Transverse colon (tissue), 3 donors: ENCODE data around the gene CAPN12.
"Not testable (repeated sequence)": the region's sequence is repeated elsewhere in the genome, so short reads cannot be mapped to it uniquely, and the experiment has no call there.

Experiments
- POLR2A ChIP-seq: fragments of 450-650 bp; IDR thresholded peaks from one replicate; pipeline ENCODE4 v1.6.1; 2016; ENCODE audit warnings: antibody characterized with exemption, mild to moderate bottlenecking, moderate library complexity
- TF ChIP-seq, protein P1 (sequence below), 5 experiments: fragments of 200-600 bp in 3 of 5; fragments of 450-650 bp in 2 of 5; sonication (generic) in 3 of 5; IDR thresholded peaks; 1 replicate in 2 of 5; 2 replicates in 3 of 5; pipeline ENCODE4 v1.5.1; 2016 to 2017; ENCODE audit warnings: antibody characterized with exemption in 5 of 5, inconsistent platforms in 3 of 5, mild to moderate bottlenecking in 2 of 5, moderate library complexity in 1 of 5

DNA sequence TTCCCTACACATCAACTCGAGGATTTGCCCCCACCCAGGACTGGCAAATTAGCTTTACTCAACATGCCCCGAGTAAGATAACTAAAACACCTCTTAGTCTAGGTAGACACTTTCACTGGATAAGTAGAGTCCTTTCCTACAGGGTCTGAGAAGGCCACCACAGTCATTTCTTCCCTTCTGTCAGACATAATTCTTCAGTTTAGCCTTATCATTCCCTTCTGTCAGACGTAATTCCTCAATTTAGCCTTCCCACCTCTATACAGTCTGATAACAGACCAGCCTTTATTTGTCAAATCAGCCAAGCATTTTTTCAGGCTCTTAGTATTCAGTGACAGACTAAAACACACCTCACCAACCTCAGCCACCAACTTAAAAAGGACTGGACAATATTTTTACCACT, 9.5 kb upstream of the CAPN12 start:
- TF ChIP-seq, protein P1, sequence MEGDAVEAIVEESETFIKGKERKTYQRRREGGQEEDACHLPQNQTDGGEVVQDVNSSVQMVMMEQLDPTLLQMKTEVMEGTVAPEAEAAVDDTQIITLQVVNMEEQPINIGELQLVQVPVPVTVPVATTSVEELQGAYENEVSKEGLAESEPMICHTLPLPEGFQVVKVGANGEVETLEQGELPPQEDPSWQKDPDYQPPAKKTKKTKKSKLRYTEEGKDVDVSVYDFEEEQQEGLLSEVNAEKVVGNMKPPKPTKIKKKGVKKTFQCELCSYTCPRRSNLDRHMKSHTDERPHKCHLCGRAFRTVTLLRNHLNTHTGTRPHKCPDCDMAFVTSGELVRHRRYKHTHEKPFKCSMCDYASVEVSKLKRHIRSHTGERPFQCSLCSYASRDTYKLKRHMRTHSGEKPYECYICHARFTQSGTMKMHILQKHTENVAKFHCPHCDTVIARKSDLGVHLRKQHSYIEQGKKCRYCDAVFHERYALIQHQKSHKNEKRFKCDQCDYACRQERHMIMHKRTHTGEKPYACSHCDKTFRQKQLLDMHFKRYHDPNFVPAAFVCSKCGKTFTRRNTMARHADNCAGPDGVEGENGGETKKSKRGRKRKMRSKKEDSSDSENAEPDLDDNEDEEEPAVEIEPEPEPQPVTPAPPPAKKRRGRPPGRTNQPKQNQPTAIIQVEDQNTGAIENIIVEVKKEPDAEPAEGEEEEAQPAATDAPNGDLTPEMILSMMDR (IDR thresholded peaks at IDR 0.05) = not testable (repeated sequence)
- TF ChIP-seq POLR2A = not testable (repeated sequence)
